Ramos (cell line): Measurements from ENCODE around the gene DLX3.

Experiments used
- in situ Hi-C: fragments of 300-500 bp; cut with MboI; formaldehyde crosslinking; loops from one replicate; pipeline ENCODE4 v1.14.3; 2022; ENCODE audit warnings: low sequenced_read_pairs; ENCODE audit not compliant: unreplicated experiment

The DLX3 gene

GRCh38 chr17:49977463-49978389 is 17.3 kb downstream of the DLX3 start:
- in situ Hi-C loops: no loop called here

GRCh38 chr17:49976828-49977202 is 18.2 kb downstream of the DLX3 start:
- in situ Hi-C loops: no loop called here

- in situ Hi-C loops: no loop called here
These were observed 18.7 kb downstream of the DLX3 start for GRCh38 chr17:49976163-49976827.

GRCh38 chr17:49975531-49975930 is 19.5 kb downstream of the DLX3 start:
- in situ Hi-C loops: no loop called here

GRCh38 chr17:49973271-49973615 is 21.8 kb downstream of the DLX3 start:
- in situ Hi-C loops: no loop called here

GRCh38 chr17:49972486-49973270 is 22.3 kb downstream of the DLX3 start:
- in situ Hi-C loops: no loop called here

GRCh38 chr17:49971848-49972485 is 23.1 kb downstream of the DLX3 start:
- in situ Hi-C loops: no loop called here

GRCh38 chr17:49971199-49971847 is 23.7 kb downstream of the DLX3 start:
- in situ Hi-C loops: no loop called here

- in situ Hi-C loops: no loop called here
These were observed 24.5 kb downstream of the DLX3 start for GRCh38 chr17:49970498-49970897.

GRCh38 chr17:49969795-49970389 is 25.1 kb downstream of the DLX3 start:
- in situ Hi-C loops: no loop called here

GRCh38 chr17:49969134-49969759 is 25.8 kb downstream of the DLX3 start, which contains the start of gene DLX4:
Gene DLX4, plus strand, starts transcription at chr17:49969190. Its CDS starts 279 bp downstream, at chr17:49969469.
- in situ Hi-C loops: no loop called here

- in situ Hi-C loops: no loop called here
These were observed 26.5 kb downstream of the DLX3 start for GRCh38 chr17:49968405-49969133.

- in situ Hi-C loops: no loop called here
These were observed 27.2 kb downstream of the DLX3 start for GRCh38 chr17:49967621-49968404.

GRCh38 chr17:49967205-49967604 is 27.8 kb downstream of the DLX3 start:
- in situ Hi-C loops: no loop called here

- in situ Hi-C loops: no loop called here
These were observed 28.3 kb downstream of the DLX3 start for GRCh38 chr17:49966767-49967166.

- in situ Hi-C loops: no loop called here
These were observed 29.5 kb downstream of the DLX3 start for GRCh38 chr17:49965524-49965909.

- in situ Hi-C loops: no loop called here
These were observed 30.1 kb downstream of the DLX3 start for GRCh38 chr17:49964769-49965523.
